Pancreas (tissue), 10 donors: Measurements from ENCODE around the gene BHLHE23. TPM values are rescaled to one million over a fixed set of nuclear protein-coding genes. Genes with fewer than 3 reads are reported as not detected.

Experiments
- ATAC-seq, 4 donors: fragments of 200-7000 bp; cut with Tn5 transposase; one replicate each; pipeline versions ENCODE4 v1.8.0 to v1.9.1; 2020; ENCODE audit warnings: mild to moderate bottlenecking in 4 of 4, moderate library complexity in 4 of 4
- DNase-seq, 6 donors: peaks; one replicate each; pipeline ENCODE4 v3.0.0-alpha.2; 2020
- FAIRE-seq: peaks from 2 replicates; lab custom pipeline; 2012; peaks lifted over from hg19 to GRCh38; lab: Jason Lieb, UNC
- H3K27ac ChIP-seq, 4 donors: fragments of 200-600 bp; sonication (generic); 1 replicate in 3 of 4; 2 replicates in 1 of 4; pipeline versions ENCODE4 v1.5.0 to v1.8.0; 2020
- H3K27me3 ChIP-seq, 4 donors: fragments of 200-600 bp; one replicate each; pipeline ENCODE4 v1.8.0; 2021
- H3K36me3 ChIP-seq, 3 donors: fragments of 200-600 bp; sonication (generic) in 1 of 3; one replicate each; pipeline versions ENCODE4 v1.5.0 to v1.8.0; 2020 to 2021
- H3K4me1 ChIP-seq, 3 donors: fragments of 200-600 bp; one replicate each; pipeline ENCODE4 v1.8.0; 2021
- H3K4me3 ChIP-seq, 4 donors: fragments of 200-600 bp; sonication (generic) in 2 of 4; one replicate each; pipeline versions ENCODE4 v1.5.0 to v1.8.0; 2020 to 2021
- H3K9me3 ChIP-seq, 4 donors: fragments of 200-600 bp; one replicate each; pipeline ENCODE4 v1.8.0; 2021
- WGBS, 2 donors: extraction: QIAGEN DNeasy Blood & Tissue Kit; methylation state at CpG; one replicate each; pipeline ENCODE4 v1.1.7; 2013; 5-methylcytosine and 5-hydroxymethylcytosine counted together
- intact Hi-C, 3 donors: fragments of 100-400 bp; cut with DNase I; formaldehyde crosslinking; loops; one replicate each; pipeline versions ENCODE4 v1.11.1 to v1.14.2; 2022
- polyA plus RNA-seq, 2 donors: library from polyadenylated mRNA; stranded (reverse); fragments of 200-250 nt; gene quantifications; one replicate each; pipeline ENCODE4 v1.2.3, GENCODE V29; 2013
- total RNA-seq, 6 donors: library from RNA; stranded (reverse); fragmentation: NEBNext Ultra II Directional in 4 of 6; extraction: Animal tissue kit (Norgen Biotek cat#: 25700) in 4 of 6; gene quantifications; one replicate each; pipeline versions ENCODE4 v1.2.1 to v1.2.4, GENCODE V29; 2021 to 2023
- TF ChIP-seq, protein P1 (sequence below), 4 donors: fragments of 200-600 bp; sonication (generic) in 3 of 4; IDR thresholded peaks; one replicate each; pipeline versions ENCODE4 v1.5.0 to v1.8.0; 2021; ENCODE audit warnings: antibody characterized with exemption in 4 of 4
- donor health status: healthy with polysubstance abuse.
- donor health status: DM: no; HTN: no; CAD: no; lungs with moderate emphysema.
- donor health status: DM: no; HTN: no; CAD: no.
- donor health status: control.
- donor health status: control.
- donor health status: Bipolar disorder and iron deficiency.
- donor health status: DM: yes; HTN: yes; CAD: no.
- donor health status: DM: no; HTN: no; CAD: no.
- donor health status: DM: no; HTN: no; CAD: no.
- donor health status: DM: yes; HTN: yes; CAD: no.

The BHLHE23 gene
- total and polyA plus RNA-seq, 8 donors, result not detected

GRCh38 chr20:62983210-62983609 lies 23.6 kb downstream of the BHLHE23 start:
- TF ChIP-seq, protein P1, sequence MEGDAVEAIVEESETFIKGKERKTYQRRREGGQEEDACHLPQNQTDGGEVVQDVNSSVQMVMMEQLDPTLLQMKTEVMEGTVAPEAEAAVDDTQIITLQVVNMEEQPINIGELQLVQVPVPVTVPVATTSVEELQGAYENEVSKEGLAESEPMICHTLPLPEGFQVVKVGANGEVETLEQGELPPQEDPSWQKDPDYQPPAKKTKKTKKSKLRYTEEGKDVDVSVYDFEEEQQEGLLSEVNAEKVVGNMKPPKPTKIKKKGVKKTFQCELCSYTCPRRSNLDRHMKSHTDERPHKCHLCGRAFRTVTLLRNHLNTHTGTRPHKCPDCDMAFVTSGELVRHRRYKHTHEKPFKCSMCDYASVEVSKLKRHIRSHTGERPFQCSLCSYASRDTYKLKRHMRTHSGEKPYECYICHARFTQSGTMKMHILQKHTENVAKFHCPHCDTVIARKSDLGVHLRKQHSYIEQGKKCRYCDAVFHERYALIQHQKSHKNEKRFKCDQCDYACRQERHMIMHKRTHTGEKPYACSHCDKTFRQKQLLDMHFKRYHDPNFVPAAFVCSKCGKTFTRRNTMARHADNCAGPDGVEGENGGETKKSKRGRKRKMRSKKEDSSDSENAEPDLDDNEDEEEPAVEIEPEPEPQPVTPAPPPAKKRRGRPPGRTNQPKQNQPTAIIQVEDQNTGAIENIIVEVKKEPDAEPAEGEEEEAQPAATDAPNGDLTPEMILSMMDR (IDR thresholded peaks at IDR 0.05), result no peak
- Histone ChIP-seq H3K36me3 (no peaks in the 10 kb centered on the region), H3K27me3 (peaks cover 0 to 8% (median 0%) of the 10 kb centered on the region in 4 donors), H3K4me1 (no peaks in the 10 kb centered on the region), H3K9me3 (no peaks in the 10 kb centered on the region), H3K4me3 (no peak overlapping the region), H3K27ac (no peak overlapping the region)
- ATAC-seq (no peak), DNase-seq (no peak), FAIRE-seq (no peak)
- 72 to 80% methylated on average over 5 to 6 of the region's 6 CpGs for WGBS, 2 donors
- intact Hi-C loops, result no loop called here

- FAIRE-seq, result no peak
- TF ChIP-seq, protein P1 (IDR thresholded peaks at IDR 0.05), result no peak
- no peak overlapping the region for H3K27ac ChIP-seq
- H3K36me3 ChIP-seq, result no peaks in the 10 kb centered on the region
- intact Hi-C loops, result no loop called here
- no peak for ATAC-seq
- peaks cover 0 to 8% (median 0%) of the 10 kb centered on the region in 4 donors for H3K27me3 ChIP-seq
- 45 to 66% methylated on average over 20 to 21 of the region's 21 CpGs for WGBS, 2 donors
- H3K4me1 ChIP-seq, result no peaks in the 10 kb centered on the region
- H3K4me3 ChIP-seq, result no peak overlapping the region
- no peak for DNase-seq
- H3K9me3 ChIP-seq, result no peaks in the 10 kb centered on the region
Observed at GRCh38 chr20:62982124-62983075, 24.4 kb downstream of the BHLHE23 start.

DNA sequence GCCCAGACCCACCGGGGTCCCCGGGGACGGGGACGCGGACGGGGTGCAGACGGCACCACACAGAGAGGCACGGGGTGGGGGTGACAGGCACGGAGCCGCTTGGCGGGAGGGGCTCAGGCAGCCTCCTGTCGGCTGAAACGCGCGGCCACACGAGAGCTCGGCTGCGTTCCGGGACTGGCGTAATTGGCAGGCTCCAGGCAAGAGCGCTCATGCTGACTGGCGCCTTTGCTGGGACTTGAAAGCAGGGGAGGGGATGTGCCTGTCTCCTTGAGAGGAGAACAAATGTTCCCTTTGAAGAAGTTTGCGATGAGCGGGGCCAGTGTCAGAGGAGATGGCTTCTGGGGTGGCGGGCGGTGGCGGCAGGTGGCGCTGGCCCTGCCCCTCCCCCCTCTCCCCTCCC lies 25.8 kb downstream of the BHLHE23 start:
- TF ChIP-seq, protein P1 (IDR thresholded peaks at IDR 0.05), result no peak
- H3K9me3 ChIP-seq, result no peaks in the 10 kb centered on the region
- WGBS, 2 donors, result 33 to 39% methylated on average over 23 to 27 of the region's 28 CpGs
- intact Hi-C loops, result no loop called here
- no peak for ATAC-seq
- peaks cover 0 to 8% (median 0%) of the 10 kb centered on the region in 4 donors for H3K27me3 ChIP-seq
- no peak overlapping the region for H3K27ac ChIP-seq
- H3K4me1 ChIP-seq, result no peaks in the 10 kb centered on the region
- H3K36me3 ChIP-seq, result no peaks in the 10 kb centered on the region
- FAIRE-seq, result no peak
- DNase-seq, result no peak
- H3K4me3 ChIP-seq, result no peak overlapping the region

DNA sequence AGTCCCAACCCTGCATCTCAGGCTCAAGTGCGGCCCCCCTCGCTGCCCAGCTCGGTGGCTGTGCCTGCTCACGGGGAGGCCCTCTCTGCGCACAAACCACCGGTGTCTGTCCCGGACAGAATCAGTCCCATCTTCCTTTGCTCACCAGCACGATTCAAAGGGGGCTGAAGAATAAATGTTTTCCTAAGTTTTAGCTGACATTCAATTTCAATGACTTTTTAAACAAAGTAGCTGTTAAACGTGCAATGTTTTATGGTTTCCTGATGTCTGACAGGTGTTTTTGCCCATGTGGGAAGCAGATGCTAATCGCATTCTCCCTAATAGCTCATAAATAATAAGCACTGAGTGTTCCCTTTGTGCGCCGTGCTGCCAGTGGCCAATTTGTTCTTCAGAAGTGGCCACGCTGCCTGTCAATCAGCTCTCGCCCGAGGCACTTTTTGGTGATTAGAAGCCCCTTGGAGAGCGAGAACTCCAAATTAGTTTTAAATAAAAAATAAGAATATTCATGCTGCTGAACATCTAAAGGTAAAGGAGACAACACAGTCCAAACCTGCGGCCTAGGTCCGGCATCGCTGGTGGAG lies 26.3 kb downstream of the BHLHE23 start:
- Histone ChIP-seq H3K9me3 (no peaks in the 10 kb centered on the region), H3K27ac (no peak overlapping the region), H3K4me3 (no peak overlapping the region), H3K27me3 (peaks cover 0 to 8% (median 0%) of the 10 kb centered on the region in 4 donors), H3K4me1 (no peaks in the 10 kb centered on the region), H3K36me3 (no peaks in the 10 kb centered on the region)
- TF ChIP-seq, protein P1 (IDR thresholded peaks at IDR 0.05), result no peak
- intact Hi-C loops, result no loop called here
- ATAC-seq, result no peak
- no peak for DNase-seq
- FAIRE-seq, result no peak
- whole genome bisulfite sequencing, 2 donors, result 47 to 51% methylated on average over 19 of the region's 19 CpGs
